Activated CD8-positive, alpha-beta memory T cell treated with anti-CD3 and anti-CD28 coated beads, Interleukin-2, amount 50 U/mL, for 24 hours (primary cell): ENCODE results near the gene NMB.
"Not testable (repeated sequence)": the region's sequence is repeated elsewhere in the genome, so short reads cannot be mapped to it uniquely, and the experiment has no call there.

Experiments used
- DNase-seq: peaks from one replicate; pipeline ENCODE4 v3.0.0-alpha.2; 2020; ENCODE audit errors: extremely low read depth

Gene NMB

GRCh38 chr15:84658080-84658787 is at the start of gene NMB:
NMB (minus strand) TSS chr15:84658199; CDS start chr15:84658152, 47 bp downstream.
- DNase-seq: peak; percentile 53

GRCh38 chr15:84703808-84704207 is 45.8 kb upstream of the NMB start:
- DNase-seq: no peak

GRCh38 chr15:84702961-84703482 is 45.0 kb upstream of the NMB start:
- no peak for DNase-seq

GRCh38 chr15:84699538-84700191 is 41.7 kb upstream of the NMB start:
- no peak for DNase-seq

GRCh38 chr15:84697236-84697990 is 39.4 kb upstream of the NMB start:
- DNase-seq: no peak

- DNase-seq: no peak
Observed at GRCh38 chr15:84696757-84697156, 38.8 kb upstream of the NMB start.

- DNase-seq: no peak
Observed at GRCh38 chr15:84690342-84690741, 32.3 kb upstream of the NMB start.

GRCh38 chr15:84689858-84690257 is 31.9 kb upstream of the NMB start:
- DNase-seq: no peak

GRCh38 chr15:84686446-84686845 is 28.4 kb upstream of the NMB start:
- not testable (repeated sequence) for DNase-seq

GRCh38 chr15:84685304-84685703 is 27.3 kb upstream of the NMB start:
- no peak for DNase-seq

- no peak for DNase-seq
Observed at GRCh38 chr15:84684092-84684491, 26.1 kb upstream of the NMB start.

- DNase-seq: no peak
Observed at GRCh38 chr15:84681831-84682230, 23.8 kb upstream of the NMB start.

- DNase-seq: no peak
Observed at GRCh38 chr15:84671211-84671610, 13.2 kb upstream of the NMB start.

GRCh38 chr15:84669726-84670125 is 11.7 kb upstream of the NMB start:
- DNase-seq: peak; percentile 34

- no peak for DNase-seq
Observed at GRCh38 chr15:84668221-84668982, 10.4 kb upstream of the NMB start.

GRCh38 chr15:84666373-84666772 is 8.4 kb upstream of the NMB start:
- DNase-seq: no peak

- no peak for DNase-seq
Observed at GRCh38 chr15:84661001-84661400, 3.0 kb upstream of the NMB start.

- DNase-seq: no peak
Observed at GRCh38 chr15:84659904-84660781, 2.1 kb upstream of the NMB start.

- no peak for DNase-seq
Observed at GRCh38 chr15:84658788-84659411, 901 bp upstream of the NMB start.

GRCh38 chr15:84657748-84658079 is 285 bp downstream of the NMB start:
- no peak for DNase-seq
